HG03457 (cell line): Measurements from ENCODE around the gene LRFN4.
A peak's percentile ranks its signal among the peaks of the same experiment; 100 is the strongest.

Source experiments
- ATAC-seq: cut with Tn5 transposase; IDR thresholded peaks from one replicate; pipeline ENCODE4 v1.9.1; 2021; ENCODE audit warnings: moderate number of reproducible peaks; ENCODE audit not compliant: unreplicated experiment

LRFN4 gene

DNA sequence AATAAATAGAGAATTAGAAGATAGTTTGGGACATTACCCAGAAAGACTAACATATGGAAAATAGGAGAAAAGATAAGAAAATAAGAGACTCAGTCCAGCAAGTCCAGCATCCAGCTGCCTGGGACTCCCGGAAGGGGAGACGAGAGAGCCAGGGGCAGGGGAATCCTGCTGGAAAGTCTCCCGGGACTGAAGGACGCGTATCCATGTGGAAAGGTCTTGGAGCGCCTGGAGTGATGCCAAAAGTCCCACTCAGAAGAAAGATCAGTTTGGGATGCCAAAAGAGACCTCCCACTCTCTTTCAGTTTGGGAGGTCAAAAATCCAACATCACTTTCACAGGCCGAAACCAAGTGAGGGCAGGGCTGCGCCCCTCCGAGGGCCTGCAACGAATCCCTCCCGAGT lies 30.7 kb downstream of the LRFN4 start:
- ATAC-seq = no peak

DNA sequence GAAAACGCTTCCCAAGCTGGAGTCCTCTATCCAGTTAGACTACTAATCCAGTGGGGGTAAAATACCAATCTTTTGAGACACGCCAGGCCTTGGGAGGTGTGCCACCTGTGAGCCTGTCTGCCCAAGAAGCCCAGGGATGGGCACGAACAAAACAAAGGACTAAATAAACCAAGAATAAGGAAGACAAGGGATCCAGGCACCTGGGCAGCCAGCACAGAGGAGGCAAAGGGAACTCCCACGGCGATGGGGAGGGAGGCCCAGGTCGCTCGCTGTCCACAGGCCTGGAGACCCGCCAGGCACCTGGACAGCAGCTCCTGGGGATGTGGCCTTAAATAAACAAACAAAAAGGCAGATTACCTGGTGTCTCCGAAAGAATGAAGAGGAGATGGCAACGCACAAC lies 31.4 kb downstream of the LRFN4 start:
- no peak for ATAC-seq

DNA sequence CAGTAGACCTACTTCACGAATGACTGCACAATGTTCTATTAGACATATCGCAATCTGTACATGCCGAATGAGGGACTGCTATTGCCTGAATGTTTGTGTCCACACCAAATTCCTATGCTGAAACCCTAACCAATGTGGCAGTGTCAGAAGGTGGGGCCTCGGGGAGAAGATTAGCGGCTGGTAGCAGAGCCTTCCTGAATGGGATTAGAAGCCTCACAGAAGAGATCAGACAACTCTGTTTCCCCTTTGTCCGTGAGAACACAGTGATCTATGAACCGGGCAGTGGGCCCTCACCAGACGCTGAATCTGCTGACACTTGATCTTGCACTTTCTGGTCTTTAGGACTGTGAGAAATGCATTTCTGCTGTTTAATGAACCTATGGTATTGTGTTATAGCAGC lies 33.1 kb downstream of the LRFN4 start:
- no peak for ATAC-seq

GRCh38 chr11:66891851-66892660 lies 35.2 kb downstream of the LRFN4 start:
- peak; percentile 80 for ATAC-seq

- ATAC-seq = no peak
Observed at GRCh38 chr11:66892911-66893310, 36.0 kb downstream of the LRFN4 start.

DNA sequence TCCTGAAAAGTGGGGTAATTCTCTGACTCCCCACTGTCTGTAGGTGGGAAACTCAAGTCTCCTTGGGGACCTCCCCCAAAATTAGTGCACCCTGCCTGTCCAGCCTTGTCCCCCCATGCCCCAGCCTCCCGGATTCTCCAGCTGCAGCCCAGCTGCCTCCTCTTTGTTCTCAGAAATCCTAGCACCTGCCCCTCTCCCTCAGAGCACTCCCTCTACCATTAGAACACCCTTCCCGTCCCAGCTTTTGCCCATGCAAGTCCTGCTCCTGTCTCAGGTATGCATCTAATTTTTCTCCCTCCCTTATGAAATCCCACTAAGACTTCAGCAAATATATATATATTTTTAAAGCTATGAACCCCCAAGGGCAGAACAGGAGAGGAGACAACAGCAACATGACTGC lies 37.3 kb downstream of the LRFN4 start:
- ATAC-seq = no peak

- ATAC-seq = no peak
Observed at GRCh38 chr11:66901964-66902390, 45.1 kb downstream of the LRFN4 start.

DNA sequence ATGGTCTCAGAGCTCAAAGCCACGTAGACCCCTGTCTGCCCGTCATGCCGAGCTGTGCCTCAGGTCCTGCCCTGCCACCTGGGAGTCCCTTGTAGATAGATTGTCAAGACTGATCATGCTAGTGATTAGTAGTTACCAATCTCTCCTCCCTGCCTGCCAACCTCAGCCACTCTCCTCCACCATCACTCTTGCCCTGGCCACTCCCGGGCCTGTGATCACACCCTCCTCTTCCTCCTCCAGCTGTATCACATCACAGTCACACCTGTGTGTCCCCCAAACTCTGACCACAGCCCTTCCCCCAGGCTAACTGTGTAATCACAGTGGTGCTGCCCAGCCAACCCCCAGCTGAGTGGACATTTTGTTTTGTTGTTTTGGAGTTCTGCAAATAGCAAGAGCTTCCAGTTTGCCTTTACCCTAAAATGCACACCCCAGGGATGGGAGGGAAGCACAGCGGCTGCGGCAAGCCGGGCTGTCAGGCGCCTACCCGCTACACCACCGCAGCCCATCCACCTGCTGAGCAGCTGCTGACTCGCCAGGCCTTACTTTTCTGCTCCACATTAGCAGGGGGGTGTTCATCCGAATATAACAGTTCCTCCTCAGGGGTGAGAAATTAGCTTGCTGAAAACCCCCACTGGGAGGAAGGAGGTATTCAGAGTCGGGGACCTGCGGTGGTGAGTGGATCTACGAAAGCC lies 45.8 kb downstream of the LRFN4 start:
- ATAC-seq = no peak

GRCh38 chr11:66904055-66904454 lies 47.2 kb downstream of the LRFN4 start:
- no peak for ATAC-seq

DNA sequence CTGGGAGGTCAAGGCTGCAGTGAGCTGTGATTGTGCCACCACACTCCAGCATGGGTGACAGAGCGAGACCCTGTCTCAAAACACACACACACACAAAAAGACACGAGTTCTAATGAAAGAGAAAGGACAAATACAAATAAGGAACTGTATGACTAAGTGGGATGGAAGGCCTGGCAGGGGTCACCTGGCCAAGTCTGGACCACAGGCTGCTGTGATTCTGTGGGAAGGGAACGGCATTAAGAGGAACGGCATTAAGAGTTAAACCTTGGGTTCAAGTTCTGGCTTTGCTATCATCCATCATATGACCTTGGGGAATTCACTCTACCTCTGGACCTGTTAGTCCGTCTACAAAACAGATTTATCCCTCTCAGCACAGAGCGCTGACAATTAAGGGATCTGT lies 47.7 kb downstream of the LRFN4 start:
- ATAC-seq = no peak

GRCh38 chr11:66904981-66905521 lies 48.2 kb downstream of the LRFN4 start:
- no peak for ATAC-seq

DNA sequence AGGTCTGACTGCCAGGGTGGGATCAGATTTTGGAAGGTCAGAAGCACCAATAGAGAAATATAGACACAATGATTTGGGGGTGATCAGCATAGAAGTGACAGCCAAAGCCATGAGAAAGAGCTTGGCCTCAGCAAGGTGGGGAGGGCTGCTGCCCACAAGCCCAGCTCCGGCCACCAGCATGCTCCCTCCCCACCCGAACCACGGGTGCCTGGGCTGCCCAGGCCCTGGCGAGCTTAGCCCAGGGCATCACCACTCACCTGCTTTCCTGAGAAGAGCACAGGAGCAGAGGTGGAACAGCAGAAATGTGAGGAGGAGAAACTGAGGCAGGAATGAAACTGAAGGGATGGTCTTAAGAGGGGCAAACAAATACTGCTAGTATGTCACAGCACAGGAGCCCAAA lies 48.8 kb downstream of the LRFN4 start:
- no peak for ATAC-seq

DNA sequence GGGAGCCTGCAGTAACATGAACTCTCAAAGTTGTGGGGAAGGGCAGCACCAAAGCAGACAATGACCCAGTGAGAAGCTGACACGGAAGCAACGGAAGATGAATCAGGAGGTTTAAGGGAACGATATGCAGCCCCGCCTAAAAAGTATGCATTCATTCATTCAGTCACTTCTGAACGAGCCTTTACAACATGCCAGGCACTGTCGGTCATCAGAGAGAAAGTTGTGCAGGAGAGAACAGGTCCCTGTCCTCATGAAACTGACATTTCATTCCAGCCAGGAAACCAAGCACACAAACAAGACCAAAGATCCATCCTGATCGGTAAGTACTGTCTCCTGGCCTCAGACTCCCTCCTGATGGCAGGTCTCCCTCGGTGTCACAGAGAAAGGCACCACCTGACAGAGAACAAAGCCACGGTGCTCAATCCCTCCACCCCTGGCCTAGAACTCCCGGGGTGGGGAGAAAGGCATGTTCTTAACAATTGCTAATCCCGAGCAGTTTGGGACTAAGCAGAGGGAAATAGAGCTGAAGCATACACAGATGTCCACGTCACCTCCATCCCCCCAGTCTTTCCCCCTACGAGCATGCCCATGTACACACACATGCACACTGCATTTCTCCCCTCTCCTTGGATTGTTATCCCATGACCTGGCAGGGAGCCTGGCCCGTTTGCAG lies 49.3 kb downstream of the LRFN4 start:
- ATAC-seq = no peak

DNA sequence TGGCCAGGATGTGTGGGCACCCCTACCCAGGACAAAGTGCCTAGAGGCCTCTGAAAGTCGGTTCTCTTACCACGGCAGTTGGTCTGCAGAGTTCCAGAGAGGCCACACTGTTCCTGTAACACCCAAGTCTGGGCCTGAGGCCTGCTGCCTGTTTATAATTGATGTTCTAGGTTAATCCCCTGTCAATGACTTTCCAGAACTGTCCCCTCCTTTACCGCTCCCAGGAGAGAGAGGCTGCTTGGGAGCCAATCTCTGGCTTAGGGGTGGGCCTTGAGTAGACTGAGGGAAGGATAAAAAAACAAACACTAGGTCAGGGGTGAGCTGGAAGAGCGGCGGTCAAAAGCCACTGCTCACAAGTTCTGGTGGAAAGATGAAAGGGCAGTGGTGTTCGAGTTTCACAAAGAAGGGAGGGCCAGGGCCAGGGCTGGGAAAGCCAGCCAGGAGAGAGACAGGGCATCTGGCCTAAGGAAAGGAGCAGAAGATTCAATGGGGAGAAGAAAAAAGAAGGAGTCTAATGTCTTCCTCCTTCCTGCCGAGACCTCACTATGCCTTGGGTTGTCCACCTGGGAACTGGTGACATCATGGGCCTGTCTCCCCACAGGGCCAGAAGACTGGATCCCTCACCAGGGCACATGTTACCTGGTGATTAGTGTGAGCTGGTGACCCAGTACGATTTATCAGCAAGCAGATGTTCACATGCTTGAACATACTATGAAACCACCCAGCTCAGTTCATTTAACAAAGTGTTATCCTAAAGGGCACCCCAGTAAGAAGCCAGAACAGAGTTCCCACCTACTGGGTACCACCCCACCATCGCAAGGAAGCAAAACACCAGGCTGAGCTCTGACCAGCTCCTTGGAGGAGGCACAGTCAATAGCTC lies 51.1 kb downstream of the LRFN4 start:
- no peak for ATAC-seq

DNA sequence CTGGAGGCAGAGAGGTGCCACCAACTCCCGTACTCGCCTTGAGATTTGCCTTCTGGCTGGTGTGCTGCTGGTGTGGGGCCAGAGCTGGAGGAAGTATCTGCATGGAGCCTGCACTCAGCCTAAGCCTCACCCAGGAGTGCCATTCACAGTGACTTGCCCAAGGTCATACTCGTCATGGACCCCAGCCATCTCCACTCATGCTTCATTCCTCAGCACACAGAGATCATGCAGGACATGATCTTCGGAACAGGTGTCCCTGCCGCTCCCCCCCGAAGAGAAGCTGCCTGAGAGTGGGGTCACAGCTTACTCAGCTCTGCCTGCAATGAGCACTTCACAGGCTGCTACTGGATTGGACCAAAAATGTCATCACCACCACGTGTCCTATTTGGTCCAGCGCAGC lies 52.3 kb downstream of the LRFN4 start:
- no peak for ATAC-seq

- no peak for ATAC-seq
Observed at GRCh38 chr11:66910016-66910415, 53.2 kb downstream of the LRFN4 start.
